GM21825 (cell line): ENCODE results near the gene PPM1E.
"Not testable (repeated sequence)": the region's sequence is repeated elsewhere in the genome, so short reads cannot be mapped to it uniquely, and the experiment has no call there.

Source experiments
- ATAC-seq: cut with Tn5 transposase; IDR thresholded peaks from one replicate; pipeline ENCODE4 v1.9.1; 2021; ENCODE audit warnings: mild to moderate bottlenecking, moderate library complexity; ENCODE audit not compliant: unreplicated experiment

PPM1E gene

GRCh38 chr17:58755577-58756245, at the start of gene PPM1E:
Gene PPM1E (plus strand): TSS chr17:58755854.
- no peak for ATAC-seq

GRCh38 chr17:58706351-58707140, 49.1 kb upstream of the PPM1E start:
- no peak for ATAC-seq

- no peak for ATAC-seq
These were observed 44.6 kb upstream of the PPM1E start for GRCh38 chr17:58710948-58711552.

- ATAC-seq: no peak
These were observed 33.4 kb upstream of the PPM1E start for GRCh38 chr17:58722274-58722673.

- ATAC-seq: no peak
These were observed 33.0 kb upstream of the PPM1E start for GRCh38 chr17:58722696-58723095.

- ATAC-seq: no peak
These were observed 26.9 kb upstream of the PPM1E start for GRCh38 chr17:58728798-58729197.

GRCh38 chr17:58730937-58731336, 24.7 kb upstream of the PPM1E start:
- no peak for ATAC-seq

- ATAC-seq: no peak
These were observed 21.6 kb upstream of the PPM1E start for GRCh38 chr17:58734040-58734439.

- no peak for ATAC-seq
These were observed 20.8 kb upstream of the PPM1E start for GRCh38 chr17:58734811-58735210.

- ATAC-seq: no peak
These were observed 14.5 kb upstream of the PPM1E start for GRCh38 chr17:58741121-58741625.

GRCh38 chr17:58747674-58748073, 8.0 kb upstream of the PPM1E start:
- ATAC-seq: no peak

GRCh38 chr17:58749627-58750026, 6.0 kb upstream of the PPM1E start:
- not testable (repeated sequence) for ATAC-seq

GRCh38 chr17:58753026-58753425, 2.6 kb upstream of the PPM1E start:
- no peak for ATAC-seq

GRCh38 chr17:58755269-58755576, 431 bp upstream of the PPM1E start:
- no peak for ATAC-seq

- no peak for ATAC-seq
These were observed 850 bp downstream of the PPM1E start for GRCh38 chr17:58756246-58757161.

- no peak for ATAC-seq
These were observed 1.5 kb downstream of the PPM1E start for GRCh38 chr17:58757162-58757613.

GRCh38 chr17:58758890-58759289, 3.2 kb downstream of the PPM1E start:
- no peak for ATAC-seq

GRCh38 chr17:58759522-58759921, 3.9 kb downstream of the PPM1E start:
- no peak for ATAC-seq

GRCh38 chr17:58760248-58760647, 4.6 kb downstream of the PPM1E start:
- no peak for ATAC-seq

- ATAC-seq: no peak
These were observed 7.6 kb downstream of the PPM1E start for GRCh38 chr17:58763263-58763662.

GRCh38 chr17:58764373-58764772, 8.7 kb downstream of the PPM1E start:
- ATAC-seq: no peak
